Measurements from ENCODE around the gene MGLL. TPM values are rescaled to one million over a fixed set of nuclear protein-coding genes. Genes with fewer than 3 reads are reported as not detected.

The MGLL gene
- total RNA-seq, 6 experiments from 2014 or later, result 97.0 to 168 (median 115) TPM

GRCh38 chr3:127680146-127680661 is 142.1 kb downstream of the MGLL start:
- no CpG with 5 or more reads among the region's 21 CpGs for WGBS (ENCODE audit: insufficient coverage, low coverage, low lambda C conversion rate, missing lambda C conversion rate)
- no peak overlapping the region for H3K27ac ChIP-seq
- H3K4me3 ChIP-seq, result no peak overlapping the region
- ATAC-seq, result no peak
- TF ChIP-seq, protein P1, sequence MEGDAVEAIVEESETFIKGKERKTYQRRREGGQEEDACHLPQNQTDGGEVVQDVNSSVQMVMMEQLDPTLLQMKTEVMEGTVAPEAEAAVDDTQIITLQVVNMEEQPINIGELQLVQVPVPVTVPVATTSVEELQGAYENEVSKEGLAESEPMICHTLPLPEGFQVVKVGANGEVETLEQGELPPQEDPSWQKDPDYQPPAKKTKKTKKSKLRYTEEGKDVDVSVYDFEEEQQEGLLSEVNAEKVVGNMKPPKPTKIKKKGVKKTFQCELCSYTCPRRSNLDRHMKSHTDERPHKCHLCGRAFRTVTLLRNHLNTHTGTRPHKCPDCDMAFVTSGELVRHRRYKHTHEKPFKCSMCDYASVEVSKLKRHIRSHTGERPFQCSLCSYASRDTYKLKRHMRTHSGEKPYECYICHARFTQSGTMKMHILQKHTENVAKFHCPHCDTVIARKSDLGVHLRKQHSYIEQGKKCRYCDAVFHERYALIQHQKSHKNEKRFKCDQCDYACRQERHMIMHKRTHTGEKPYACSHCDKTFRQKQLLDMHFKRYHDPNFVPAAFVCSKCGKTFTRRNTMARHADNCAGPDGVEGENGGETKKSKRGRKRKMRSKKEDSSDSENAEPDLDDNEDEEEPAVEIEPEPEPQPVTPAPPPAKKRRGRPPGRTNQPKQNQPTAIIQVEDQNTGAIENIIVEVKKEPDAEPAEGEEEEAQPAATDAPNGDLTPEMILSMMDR (IDR thresholded peaks at IDR 0.05), result no peak
- no peak for TF ChIP-seq POLR2A (IDR thresholded peaks at IDR 0.05)
- no peaks in the 10 kb centered on the region for H3K27me3 ChIP-seq
- no peaks in the 10 kb centered on the region for H3K9me3 ChIP-seq
- H3K36me3 ChIP-seq, result no peaks in the 10 kb centered on the region
- no peaks in the 10 kb centered on the region for H3K4me1 ChIP-seq
- intact Hi-C loops (cut with DNase I), result no loop called here
- peak; percentile 14 to 45 (median 21) for DNase-seq

DNA sequence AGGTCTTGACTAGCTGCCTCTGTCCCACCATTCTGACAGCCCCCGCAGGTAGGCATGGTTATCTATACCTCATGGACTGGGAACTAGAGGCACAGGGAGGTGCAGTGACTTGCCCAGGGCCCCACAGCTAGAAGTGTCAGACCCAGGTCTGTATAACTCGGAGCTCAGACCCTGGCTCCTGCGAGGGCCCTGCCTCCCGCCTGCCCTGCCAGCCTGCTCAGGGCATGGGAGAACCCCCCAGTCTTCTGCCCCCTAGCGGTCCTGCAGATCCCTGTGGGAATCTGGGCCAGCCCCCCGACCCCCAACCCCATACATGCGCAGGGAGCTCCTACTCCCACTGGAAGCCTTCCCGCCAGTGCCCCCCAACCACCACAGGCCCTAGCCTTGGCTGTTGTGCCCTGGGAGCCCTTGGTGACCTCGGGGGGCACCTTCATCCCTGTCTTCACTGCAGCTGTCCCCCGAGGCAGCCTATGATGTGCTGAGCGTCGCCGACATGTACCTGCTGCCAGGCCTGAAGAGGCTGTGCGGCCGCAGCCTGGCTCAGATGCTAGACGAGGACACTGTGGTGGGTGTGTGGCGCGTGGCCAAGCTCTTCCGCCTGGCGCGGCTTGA is 142.7 kb downstream of the MGLL start:
- 88% methylated on average over 5 of the region's 21 CpGs for WGBS (ENCODE audit: insufficient coverage, low coverage, low lambda C conversion rate, missing lambda C conversion rate)
- H3K27ac ChIP-seq, result no peak overlapping the region
- DNase-seq (peak; percentile 16 to 48 (median 44)), ATAC-seq (no peak)
- no peak overlapping the region for H3K4me3 ChIP-seq
- no peaks in the 10 kb centered on the region for H3K27me3 ChIP-seq
- H3K36me3 ChIP-seq, result no peaks in the 10 kb centered on the region
- H3K4me1 ChIP-seq, result no peaks in the 10 kb centered on the region
- no peaks in the 10 kb centered on the region for H3K9me3 ChIP-seq
- intact Hi-C loops (cut with DNase I), result loop anchor here in 1 of 2 donors (10.0 kb wide), 1 partner anchor 285 kb away; no protein-coding TSS in a partner anchor
- no peak for TF ChIP-seq POLR2A (IDR thresholded peaks at IDR 0.05)
- TF ChIP-seq, protein P1 (IDR thresholded peaks at IDR 0.05), result no peak

- DNase-seq (peak; percentile 24 to 62 (median 60)), ATAC-seq (peak; percentile 6 to 46 (median 28))
- Histone ChIP-seq H3K9me3 (no peaks in the 10 kb centered on the region), H3K27me3 (no peaks in the 10 kb centered on the region), H3K4me1 (no peaks in the 10 kb centered on the region), H3K36me3 (no peaks in the 10 kb centered on the region), H3K4me3 (no peak overlapping the region), H3K27ac (no peak overlapping the region)
- intact Hi-C loops (cut with DNase I), result loop anchor here in 1 of 2 donors (10.0 kb wide), 1 partner anchor 286 kb away; no protein-coding TSS in a partner anchor
- no peak for TF ChIP-seq POLR2A (IDR thresholded peaks at IDR 0.05)
- TF ChIP-seq, protein P1 (IDR thresholded peaks at IDR 0.05), result no peak
- WGBS (ENCODE audit: insufficient coverage, low coverage, low lambda C conversion rate, missing lambda C conversion rate), result 48% methylated on average over 5 of the region's 12 CpGs
These were observed 143.4 kb downstream of the MGLL start for GRCh38 chr3:127678611-127679533.

GRCh38 chr3:127678315-127678599 is 144.1 kb downstream of the MGLL start:
- DNase-seq, result no peak
- Histone ChIP-seq H3K9me3 (no peaks in the 10 kb centered on the region), H3K27me3 (no peaks in the 10 kb centered on the region), H3K4me1 (peaks cover 0 to 6% (median 3%) of the 10 kb centered on the region in 4 donors), H3K27ac (no peak overlapping the region), H3K36me3 (no peaks in the 10 kb centered on the region), H3K4me3 (no peak overlapping the region)
- ATAC-seq, result no peak
- intact Hi-C loops (cut with DNase I), result loop anchor here in 1 of 2 donors (10.0 kb wide), 1 partner anchor 287 kb away; no protein-coding TSS in a partner anchor
- WGBS (ENCODE audit: insufficient coverage, low coverage, low lambda C conversion rate, missing lambda C conversion rate), result 96% methylated on average over 5 of the region's 8 CpGs
- TF ChIP-seq, protein P1 (IDR thresholded peaks at IDR 0.05), result no peak
- TF ChIP-seq POLR2A (IDR thresholded peaks at IDR 0.05), result no peak

Measured in right lobe of liver (tissue), 6 donors.